IMR-90 (cell line): ENCODE data around the gene RANBP3.

Experiments
- CEBPB ChIP-seq: IDR thresholded peaks from 2 replicates; pipeline ENCODE4 v1.6.1; 2012; ENCODE audit warnings: low read depth, low read length, improper control_type of control experiment
- CHD1 ChIP-seq: IDR thresholded peaks from 2 replicates; pipeline ENCODE4 v1.6.1; 2012; ENCODE audit warnings: low read depth, low read length, improper control_type of control experiment
- CTCF ChIP-seq: conservative IDR thresholded peaks from 2 replicates; pipeline ENCODE4 v1.5.1; 2012; ENCODE audit warnings: mild to moderate bottlenecking, low read depth, low read length, improper control_type of control experiment
- FOS ChIP-seq: fragments of 150-350 bp; IDR thresholded peaks from 2 replicates; pipeline ENCODE4 v1.6.1; 2016; ENCODE audit warnings: low read depth, low read length
- POLR2A ChIP-seq: IDR thresholded peaks from 2 replicates; pipeline ENCODE4 v1.6.1; 2012; ENCODE audit warnings: mild to moderate bottlenecking, low read depth, low read length
- RCOR1 ChIP-seq: IDR thresholded peaks from 2 replicates; pipeline ENCODE4 v1.6.1; 2012; ENCODE audit warnings: mild to moderate bottlenecking, low read length, improper control_type of control experiment; ENCODE audit not compliant: insufficient replicate concordance
- SMC3 ChIP-seq: fragments of 150-350 bp; IDR thresholded peaks from 2 replicates; pipeline ENCODE4 v1.6.1; 2016; ENCODE audit warnings: low read depth, mild to moderate bottlenecking, antibody characterized with exemption, low read length, moderate library complexity
- TF ChIP-seq, protein P1 (sequence below): fragments of 150-350 bp; IDR thresholded peaks from 2 replicates; pipeline ENCODE4 v1.6.1; 2017; ENCODE audit warnings: mild to moderate bottlenecking, antibody characterized with exemption, low read length, low read depth

- TF ChIP-seq POLR2A (no peak), CTCF (no peak), RCOR1 (no peak), CHD1 (no peak), FOS (no peak), CEBPB (no peak), SMC3 (no peak)
- TF ChIP-seq, protein P1, sequence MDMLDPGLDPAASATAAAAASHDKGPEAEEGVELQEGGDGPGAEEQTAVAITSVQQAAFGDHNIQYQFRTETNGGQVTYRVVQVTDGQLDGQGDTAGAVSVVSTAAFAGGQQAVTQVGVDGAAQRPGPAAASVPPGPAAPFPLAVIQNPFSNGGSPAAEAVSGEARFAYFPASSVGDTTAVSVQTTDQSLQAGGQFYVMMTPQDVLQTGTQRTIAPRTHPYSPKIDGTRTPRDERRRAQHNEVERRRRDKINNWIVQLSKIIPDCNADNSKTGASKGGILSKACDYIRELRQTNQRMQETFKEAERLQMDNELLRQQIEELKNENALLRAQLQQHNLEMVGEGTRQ: no peak
Measured at GRCh38 chr19:5882421-5882968, 95.4 kb downstream of the RANBP3 start.
